Measurements from ENCODE around the gene TBC1D14.

Gene TBC1D14

GRCh38 chr4:7041246-7041645 lies 131.6 kb downstream of the TBC1D14 start:
- TF ChIP-seq SIN3A (IDR thresholded peaks at IDR 0.05; ENCODE audit: borderline replicate concordance, insufficient read depth, low read length) (no peak), FOXP2 (optimal IDR thresholded peaks at IDR 0.05; ENCODE audit: borderline replicate concordance, extremely low read depth, extremely low read length, insufficient read depth) (no peak), TAF1 (IDR thresholded peaks at IDR 0.05; ENCODE audit: borderline replicate concordance, insufficient read depth, low read length) (no peak), POLR2AphosphoS5 (IDR thresholded peaks at IDR 0.05; ENCODE audit: low read depth, low read length) (no peak)
- TF ChIP-seq, protein P1, sequence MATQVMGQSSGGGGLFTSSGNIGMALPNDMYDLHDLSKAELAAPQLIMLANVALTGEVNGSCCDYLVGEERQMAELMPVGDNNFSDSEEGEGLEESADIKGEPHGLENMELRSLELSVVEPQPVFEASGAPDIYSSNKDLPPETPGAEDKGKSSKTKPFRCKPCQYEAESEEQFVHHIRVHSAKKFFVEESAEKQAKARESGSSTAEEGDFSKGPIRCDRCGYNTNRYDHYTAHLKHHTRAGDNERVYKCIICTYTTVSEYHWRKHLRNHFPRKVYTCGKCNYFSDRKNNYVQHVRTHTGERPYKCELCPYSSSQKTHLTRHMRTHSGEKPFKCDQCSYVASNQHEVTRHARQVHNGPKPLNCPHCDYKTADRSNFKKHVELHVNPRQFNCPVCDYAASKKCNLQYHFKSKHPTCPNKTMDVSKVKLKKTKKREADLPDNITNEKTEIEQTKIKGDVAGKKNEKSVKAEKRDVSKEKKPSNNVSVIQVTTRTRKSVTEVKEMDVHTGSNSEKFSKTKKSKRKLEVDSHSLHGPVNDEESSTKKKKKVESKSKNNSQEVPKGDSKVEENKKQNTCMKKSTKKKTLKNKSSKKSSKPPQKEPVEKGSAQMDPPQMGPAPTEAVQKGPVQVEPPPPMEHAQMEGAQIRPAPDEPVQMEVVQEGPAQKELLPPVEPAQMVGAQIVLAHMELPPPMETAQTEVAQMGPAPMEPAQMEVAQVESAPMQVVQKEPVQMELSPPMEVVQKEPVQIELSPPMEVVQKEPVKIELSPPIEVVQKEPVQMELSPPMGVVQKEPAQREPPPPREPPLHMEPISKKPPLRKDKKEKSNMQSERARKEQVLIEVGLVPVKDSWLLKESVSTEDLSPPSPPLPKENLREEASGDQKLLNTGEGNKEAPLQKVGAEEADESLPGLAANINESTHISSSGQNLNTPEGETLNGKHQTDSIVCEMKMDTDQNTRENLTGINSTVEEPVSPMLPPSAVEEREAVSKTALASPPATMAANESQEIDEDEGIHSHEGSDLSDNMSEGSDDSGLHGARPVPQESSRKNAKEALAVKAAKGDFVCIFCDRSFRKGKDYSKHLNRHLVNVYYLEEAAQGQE (IDR thresholded peaks at IDR 0.05; ENCODE audit: insufficient read depth in 1 of 2, low read depth in 2 of 2, low read length in 2 of 2) = no peak

DNA sequence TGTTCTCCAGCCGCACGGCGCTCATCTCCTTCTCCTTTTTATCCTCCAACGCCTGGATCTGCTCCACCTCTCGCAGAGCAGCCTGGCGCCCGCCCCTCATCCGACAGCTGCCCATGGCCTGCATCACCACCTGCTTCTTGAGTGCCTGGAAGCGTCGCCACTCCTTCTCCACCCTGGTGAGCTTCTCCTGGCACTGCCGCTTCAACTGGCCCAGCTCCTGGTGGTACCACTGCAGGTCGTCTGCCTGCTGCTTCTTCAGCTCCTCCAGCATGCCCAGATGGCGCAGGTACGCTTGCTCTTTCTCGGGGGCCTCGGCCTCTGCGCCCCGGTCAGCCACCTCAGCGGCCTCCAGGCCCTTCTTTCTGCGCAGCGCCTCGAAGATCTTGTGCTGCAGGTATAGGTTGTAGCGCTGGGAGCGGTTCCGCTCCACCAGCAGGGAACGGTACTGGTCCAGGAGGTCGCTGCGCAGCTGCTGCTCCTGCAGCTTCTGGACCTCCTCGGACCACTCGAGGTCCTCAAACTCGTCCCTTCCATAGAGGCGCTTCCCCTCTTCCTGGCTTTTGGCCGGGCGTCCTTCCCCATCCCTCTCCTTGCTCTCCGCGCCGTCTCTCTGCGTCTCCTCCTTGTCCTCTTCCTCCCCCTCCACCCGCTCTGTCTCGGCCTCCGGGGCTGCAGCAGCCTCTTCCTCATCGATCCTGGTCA lies 132.3 kb downstream of the TBC1D14 start:
- TF ChIP-seq TAF1 (IDR thresholded peaks at IDR 0.05; ENCODE audit: borderline replicate concordance, insufficient read depth, low read length) = no peak
- no peak for TF ChIP-seq FOXP2 (optimal IDR thresholded peaks at IDR 0.05; ENCODE audit: borderline replicate concordance, extremely low read depth, extremely low read length, insufficient read depth)
- TF ChIP-seq, protein P1 (IDR thresholded peaks at IDR 0.05; ENCODE audit: insufficient read depth in 1 of 2, low read depth in 2 of 2, low read length in 2 of 2) = no peak

GRCh38 chr4:7042503-7043283 lies 133.1 kb downstream of the TBC1D14 start:
- TF ChIP-seq SIN3A (IDR thresholded peaks at IDR 0.05; ENCODE audit: borderline replicate concordance, insufficient read depth, low read length) (peak; percentile 92), FOXP2 (optimal IDR thresholded peaks at IDR 0.05; ENCODE audit: borderline replicate concordance, extremely low read depth, extremely low read length, insufficient read depth) (no peak), TAF1 (IDR thresholded peaks at IDR 0.05; ENCODE audit: borderline replicate concordance, insufficient read depth, low read length) (no peak), POLR2AphosphoS5 (IDR thresholded peaks at IDR 0.05; ENCODE audit: low read depth, low read length) (no peak)
- TF ChIP-seq, protein P1 (IDR thresholded peaks at IDR 0.05; ENCODE audit: insufficient read depth in 1 of 2, low read depth in 2 of 2, low read length in 2 of 2) = no peak

DNA sequence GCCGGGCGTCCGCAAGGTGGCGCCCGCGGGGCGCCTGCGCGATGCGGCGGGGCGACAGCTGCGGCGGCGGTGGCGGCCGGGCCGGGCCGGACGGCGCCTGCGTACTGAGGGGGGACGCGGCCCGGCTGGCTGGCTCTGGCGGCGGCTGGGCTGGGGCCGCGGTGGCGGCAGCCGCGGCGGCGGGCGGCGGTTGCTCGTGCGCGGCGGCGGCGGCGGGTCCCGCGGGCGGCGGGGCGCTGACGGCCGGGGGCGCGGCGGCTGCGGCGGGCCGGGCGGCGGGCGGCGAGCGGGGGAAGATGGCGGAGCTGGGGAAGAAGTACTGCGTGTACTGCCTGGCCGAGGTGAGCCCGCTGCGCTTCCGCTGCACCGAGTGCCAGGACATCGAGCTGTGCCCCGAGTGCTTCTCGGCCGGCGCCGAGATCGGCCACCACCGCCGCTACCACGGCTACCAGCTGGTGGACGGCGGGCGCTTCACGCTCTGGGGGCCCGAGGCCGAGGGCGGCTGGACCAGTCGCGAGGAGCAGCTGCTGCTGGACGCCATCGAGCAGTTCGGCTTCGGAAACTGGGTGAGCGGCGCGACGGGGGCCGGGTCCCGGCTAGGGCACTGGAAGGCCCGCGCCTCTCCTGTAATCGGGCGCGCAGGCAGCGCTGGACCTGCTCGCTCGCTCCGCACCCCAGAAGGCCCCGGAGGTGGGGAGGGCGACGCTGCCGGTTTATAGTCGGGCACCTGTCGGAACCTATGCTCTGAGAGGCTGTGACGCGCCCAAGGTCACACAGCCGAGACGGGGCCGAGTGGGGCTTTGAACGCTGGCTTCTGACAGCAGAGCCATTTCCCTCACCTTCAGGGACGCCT lies 133.9 kb downstream of the TBC1D14 start, which contains the start of gene TADA2B:
TSS of gene TADA2B (plus strand) at position 89 of the 853 bp plus-strand sequence. CDS start at position 297, 208 bp downstream.
- TF ChIP-seq FOXP2 (optimal IDR thresholded peaks at IDR 0.05; ENCODE audit: borderline replicate concordance, extremely low read depth, extremely low read length, insufficient read depth) (no peak), POLR2AphosphoS5 (IDR thresholded peaks at IDR 0.05; ENCODE audit: low read depth, low read length) (no peak), TAF1 (IDR thresholded peaks at IDR 0.05; ENCODE audit: borderline replicate concordance, insufficient read depth, low read length) (no peak), SIN3A (IDR thresholded peaks at IDR 0.05; ENCODE audit: borderline replicate concordance, insufficient read depth, low read length) (no peak)
- TF ChIP-seq, protein P1 (IDR thresholded peaks at IDR 0.05; ENCODE audit: insufficient read depth in 1 of 2, low read depth in 2 of 2, low read length in 2 of 2) = no peak

Measured in PFSK-1 (cell line).